GM12874 (cell line): Measurements from ENCODE around the gene HSD17B3.

Experiments used
- CTCF ChIP-seq: IDR thresholded peaks from 2 replicates; pipeline ENCODE4 v1.5.1; 2011; ENCODE audit warnings: low read depth, mild to moderate bottlenecking, control low read depth, low read length, moderate library complexity; ENCODE audit not compliant: insufficient read depth

The HSD17B3 gene

DNA sequence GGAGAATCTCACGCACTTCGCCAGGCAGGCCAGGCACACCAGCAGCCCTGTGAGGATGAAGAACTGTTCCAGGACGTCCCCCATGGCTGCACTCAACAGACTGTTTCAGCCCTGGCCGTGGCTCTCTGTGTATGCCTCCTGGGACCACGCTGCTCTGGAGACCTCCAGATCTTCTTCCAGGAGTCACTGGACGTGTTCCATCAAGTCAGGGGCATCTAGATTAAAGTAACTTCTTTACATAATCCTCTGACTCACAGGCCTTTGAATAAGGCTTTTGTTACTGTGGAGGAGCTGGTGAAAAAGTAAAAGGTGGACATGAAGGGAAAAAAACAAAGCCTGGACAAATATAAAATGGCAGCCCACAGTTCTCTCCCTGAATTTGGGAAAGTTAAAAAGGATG is at the start of gene HSD17B3:
HSD17B3 (minus strand) TSS at position 156 of the 400 bp plus-strand sequence; CDS start at position 84, 72 bp downstream.
- TF ChIP-seq CTCF: no peak

- TF ChIP-seq CTCF: no peak
Observed at GRCh38 chr9:96350866-96351265, 48.9 kb upstream of the HSD17B3 start.

GRCh38 chr9:96348261-96348660 is 46.3 kb upstream of the HSD17B3 start:
- no peak for TF ChIP-seq CTCF

- no peak for TF ChIP-seq CTCF
Observed at GRCh38 chr9:96345551-96345950, 43.6 kb upstream of the HSD17B3 start.

DNA sequence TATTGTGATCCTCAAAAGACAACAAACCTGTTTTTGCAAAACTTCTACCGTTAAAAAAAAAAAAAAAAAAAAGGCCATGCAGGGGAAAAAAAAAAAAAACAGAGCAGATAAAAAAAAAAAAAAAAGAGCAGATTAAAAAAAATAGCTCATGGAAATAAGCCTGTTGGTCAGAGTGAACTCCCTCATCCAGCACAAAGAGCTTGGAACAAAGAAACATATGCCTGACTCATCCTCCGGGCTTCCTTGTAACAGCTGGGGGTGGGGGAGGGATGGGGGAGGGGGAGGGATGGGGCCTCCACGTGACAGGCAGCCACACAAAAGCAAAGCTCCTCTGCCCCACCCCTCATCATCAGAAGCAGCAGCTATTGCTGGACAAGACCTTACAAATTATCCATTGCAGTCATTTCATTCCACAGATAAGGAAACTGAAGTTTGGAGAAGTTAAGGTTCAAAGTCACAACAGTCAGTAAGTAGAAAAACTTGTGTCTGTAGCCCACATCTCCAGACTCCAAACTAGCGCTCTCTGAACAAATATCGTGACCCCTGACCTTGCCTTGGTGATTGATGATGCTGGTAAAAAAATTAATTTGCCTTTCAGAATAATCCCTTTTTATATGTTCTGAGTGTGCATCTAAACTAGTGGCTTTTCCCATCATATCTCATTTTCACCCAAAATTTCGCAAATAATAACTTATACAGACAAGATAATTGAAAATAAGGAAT is 42.6 kb upstream of the HSD17B3 start:
- no peak for TF ChIP-seq CTCF

- no peak for TF ChIP-seq CTCF
Observed at GRCh38 chr9:96343515-96344360, 41.8 kb upstream of the HSD17B3 start.

DNA sequence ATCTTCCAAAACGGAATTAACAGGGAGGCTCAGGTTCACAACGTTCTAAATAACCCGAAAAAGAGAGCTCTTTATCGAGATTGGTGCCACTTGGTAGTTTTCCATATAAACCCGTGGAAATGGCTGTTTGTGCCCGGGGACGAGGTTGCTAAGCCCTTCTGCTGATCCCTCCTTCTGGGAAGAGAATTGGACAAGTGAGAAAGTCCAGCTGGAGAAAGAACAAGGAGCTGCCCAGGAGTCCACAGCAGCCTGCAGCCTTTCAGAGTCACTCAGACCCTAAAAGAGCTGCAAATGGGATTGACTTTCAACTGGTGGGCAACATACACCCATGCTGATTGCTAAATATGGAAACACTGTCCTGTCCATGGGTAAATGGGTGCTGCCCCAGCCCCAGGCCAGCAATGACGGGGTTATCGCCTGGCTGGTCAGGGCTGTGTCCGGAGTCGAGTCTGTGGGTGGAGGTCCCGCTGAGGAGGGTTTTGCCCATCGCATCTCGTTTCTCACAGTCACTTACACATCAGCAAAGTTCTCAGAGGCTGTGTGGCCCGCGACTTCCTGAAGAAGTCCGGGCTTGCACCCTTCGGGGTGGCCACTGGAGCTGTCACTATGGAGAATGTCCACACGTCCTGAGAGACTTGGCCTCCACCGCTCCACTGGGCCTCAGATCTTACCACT is 40.7 kb upstream of the HSD17B3 start:
- no peak for TF ChIP-seq CTCF
